ENCODE results near the gene CLEC17A. TPM values are rescaled to one million over a fixed set of nuclear protein-coding genes. Genes with fewer than 3 reads are reported as not detected.

The CLEC17A gene
- total RNA-seq, 1 experiment from 2014 or later: not detected

DNA sequence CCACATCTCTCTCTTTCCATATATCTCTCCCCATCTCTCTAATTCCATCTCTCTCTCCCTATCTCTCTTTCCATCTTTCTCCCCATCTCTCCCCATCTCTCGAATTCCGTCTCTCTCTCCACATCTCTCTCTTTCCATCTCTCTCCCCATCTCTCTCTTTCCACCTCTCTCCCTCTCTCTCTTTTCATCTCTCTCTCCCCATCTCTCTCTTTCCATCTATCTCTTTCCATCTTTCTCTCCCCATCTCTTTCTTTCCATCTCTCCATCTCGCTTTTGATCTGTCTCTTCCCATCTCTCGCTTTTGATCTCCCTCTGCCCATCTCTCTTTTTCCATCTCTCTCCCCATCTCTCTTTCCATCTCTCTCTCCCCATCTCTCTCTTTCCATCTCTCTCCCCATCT, 66.1 kb downstream of the CLEC17A start:
- no peak for DNase-seq (ENCODE audit: low read depth)

DNA sequence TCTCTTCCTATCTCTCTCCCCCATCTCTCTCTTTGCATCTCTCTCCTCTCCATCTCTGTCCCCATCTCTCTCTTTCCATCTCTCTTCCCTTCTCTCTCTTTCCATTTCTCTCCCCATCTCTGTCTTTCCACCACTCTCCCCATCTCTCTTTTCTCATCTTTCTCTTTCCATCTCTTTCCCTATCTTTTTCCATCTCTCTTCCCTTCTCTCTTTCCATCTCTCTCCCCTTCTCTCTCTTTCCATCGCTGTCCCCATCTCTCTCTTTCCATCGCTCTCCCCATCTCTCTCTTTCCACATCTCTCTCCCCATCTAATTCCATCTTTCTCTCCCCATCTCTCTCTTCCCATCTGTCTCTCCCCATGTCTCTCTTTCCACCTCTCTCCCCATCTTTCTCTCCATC, 67.3 kb downstream of the CLEC17A start:
- no peak for DNase-seq (ENCODE audit: low read depth)

DNA sequence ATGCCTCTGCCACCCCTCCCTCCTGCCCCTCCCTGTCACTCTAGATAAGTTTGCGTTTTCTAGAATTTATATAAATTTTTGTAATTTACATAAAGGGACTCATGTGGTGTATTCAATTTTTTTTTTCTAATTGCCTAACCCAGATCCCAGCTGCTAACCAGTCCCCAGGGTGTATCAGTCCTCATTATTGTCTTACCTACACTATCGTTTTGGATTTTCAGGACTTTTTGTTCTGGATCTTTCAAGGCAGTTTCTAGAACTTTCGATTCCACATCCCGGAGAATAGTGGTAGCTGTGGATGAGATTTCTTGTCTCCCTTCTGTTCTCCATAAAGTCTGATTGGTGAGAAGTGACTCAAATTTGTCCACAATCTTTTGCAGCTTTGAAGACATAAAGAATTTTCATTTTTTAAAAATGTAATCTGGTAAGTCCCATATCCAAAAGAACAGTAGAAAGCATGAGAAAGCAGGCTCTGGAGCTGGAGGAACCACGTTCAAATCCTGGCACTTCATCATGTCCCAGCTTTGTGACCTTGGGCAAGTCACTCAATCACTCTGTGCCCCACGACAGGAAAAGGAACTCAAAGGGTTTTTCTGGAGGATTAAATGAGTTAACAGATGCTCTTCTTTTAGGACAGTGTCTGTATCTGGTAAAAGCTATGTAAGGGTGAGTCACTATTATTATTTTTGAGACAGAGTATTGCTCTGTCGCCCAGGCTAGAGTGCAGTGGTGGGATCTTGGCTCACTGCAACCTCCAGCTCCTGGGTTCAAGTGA, 72.1 kb downstream of the CLEC17A start:
- no peak for DNase-seq (ENCODE audit: low read depth)

DNA sequence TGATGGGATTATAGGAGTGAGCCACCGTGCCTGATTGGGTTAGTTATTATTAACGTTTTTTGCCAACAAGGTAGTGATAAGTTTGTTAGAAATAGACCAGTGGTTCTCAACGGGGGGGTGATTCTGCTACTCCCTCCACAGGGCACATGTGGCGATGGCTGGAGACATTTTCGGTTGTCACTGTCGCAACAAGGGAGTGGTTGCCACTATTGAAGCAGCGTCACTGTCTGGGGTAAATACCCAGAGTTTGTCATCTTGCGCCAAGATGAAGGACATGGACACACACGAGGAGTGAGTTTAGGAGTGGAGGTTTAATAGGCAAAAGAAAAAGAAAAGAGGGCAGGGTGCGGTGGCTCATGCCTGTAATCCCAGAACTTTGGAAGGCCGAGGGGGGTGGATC, 72.8 kb downstream of the CLEC17A start:
- no peak for DNase-seq (ENCODE audit: low read depth)

DNA sequence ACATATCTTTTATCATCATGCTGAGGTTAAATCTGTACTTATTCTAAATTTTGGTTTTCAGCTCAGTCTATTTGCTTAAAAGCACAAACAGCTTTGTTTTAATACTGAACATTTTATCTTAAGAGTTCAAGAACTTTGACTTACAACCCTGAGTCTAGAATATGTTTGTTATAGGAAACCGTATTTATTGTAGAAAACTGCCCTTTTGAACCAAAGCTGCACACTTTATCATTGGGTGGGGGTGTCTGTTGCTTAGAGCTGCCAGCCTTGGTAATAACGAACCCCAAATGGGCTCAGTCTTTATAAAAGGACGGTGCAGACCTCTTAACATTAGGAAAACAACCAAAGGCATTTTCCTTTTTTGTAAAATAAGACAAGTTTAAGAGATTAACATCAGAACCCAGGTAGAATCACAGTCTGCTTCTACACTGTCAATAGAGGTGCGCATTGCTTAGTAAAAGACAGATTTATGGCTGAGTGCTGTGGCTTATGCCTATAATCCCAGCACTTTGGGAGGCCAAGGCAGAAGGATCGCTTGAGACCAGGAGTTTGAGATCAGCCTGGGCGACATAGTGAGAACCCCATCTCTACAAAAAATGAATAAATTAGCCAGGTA, 77.1 kb downstream of the CLEC17A start:
- no peak for DNase-seq (ENCODE audit: low read depth)

DNA sequence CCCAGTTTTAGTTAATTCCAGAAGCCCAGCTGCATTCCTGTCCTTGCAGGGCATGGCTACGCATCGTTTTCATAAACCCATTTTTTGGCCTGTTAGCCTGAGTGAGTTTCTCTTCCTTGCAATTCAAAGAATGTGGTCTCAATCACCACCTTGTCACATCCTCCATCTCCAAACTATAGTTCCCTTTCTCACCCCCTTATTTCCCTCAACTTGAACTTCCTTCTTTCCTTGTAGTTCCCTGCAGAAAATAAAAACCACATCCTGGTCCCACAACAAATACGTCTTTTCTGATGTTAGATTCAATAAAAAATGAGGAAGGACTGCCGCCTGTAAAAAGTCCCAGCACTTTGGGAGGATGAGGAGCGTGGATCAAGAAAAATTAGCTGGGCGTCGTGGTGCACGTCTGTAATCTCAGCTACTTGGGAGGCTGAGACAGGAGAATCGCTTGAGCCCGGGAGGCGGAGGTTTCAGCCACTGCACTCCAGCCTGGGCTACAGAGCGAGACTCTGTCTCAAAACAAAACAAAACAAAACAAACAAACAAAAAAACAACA, 78.6 kb downstream of the CLEC17A start:
- DNase-seq (ENCODE audit: low read depth): no peak

Other genes with a start within 250 kb of the CLEC17A start
- 43.5 and 47.7 TPM in 2 replicates for gene ADGRE5, start 201.6 kb upstream of the CLEC17A start, total RNA-seq (2014; rRNA removed)
- gene DDX39A, start 163.7 kb upstream of the CLEC17A start, total RNA-seq (2014; rRNA removed): 170 and 176 TPM in 2 replicates
- 77.8 and 84.8 TPM in 2 replicates for gene PKN1, start 149.8 kb upstream of the CLEC17A start, total RNA-seq (2014; rRNA removed)
- not detected in 2 replicates for gene PTGER1, start 107.7 kb upstream of the CLEC17A start, total RNA-seq (2014; rRNA removed)
- 140 and 155 TPM in 2 replicates for gene GIPC1, start 87.0 kb upstream of the CLEC17A start, total RNA-seq (2014; rRNA removed)
- 93.3 and 107 TPM in 2 replicates for gene DNAJB1, start 64.7 kb upstream of the CLEC17A start, total RNA-seq (2014; rRNA removed)
- gene TECR, start 53.5 kb upstream of the CLEC17A start, total RNA-seq (2014; rRNA removed): 59.6 and 79.7 TPM in 2 replicates
- gene NDUFB7, start 11.0 kb upstream of the CLEC17A start, total RNA-seq (2014; rRNA removed): 255 and 341 TPM in 2 replicates
- gene ADGRE3, start 91.8 kb downstream of the CLEC17A start, total RNA-seq (2014; rRNA removed): not detected in 2 replicates
- gene ZNF333, start 107.0 kb downstream of the CLEC17A start, total RNA-seq (2014; rRNA removed): 12.9 and 16.9 TPM in 2 replicates
- 2.4 and 2.8 TPM in 2 replicates for gene ADGRE2, start 195.5 kb downstream of the CLEC17A start, total RNA-seq (2014; rRNA removed)